Fibroblast of lung (primary cell): ENCODE measurements around the gene MBNL2. TPM values are rescaled to one million over a fixed set of nuclear protein-coding genes. Genes with fewer than 3 reads are reported as not detected.

ENCODE experiments used
- DNase-seq, 2 donors: peaks; one replicate each; pipeline versions ENCODE4 v3.0.0 to v3.0.0-alpha.2; 2010; ENCODE audit warnings: low read depth in 2 of 2
- H2AFZ ChIP-seq: 2 replicates; pipeline ENCODE4 v1.5.1; 2012; ENCODE audit warnings: low read length, control low read depth, inconsistent platforms
- H3K27ac ChIP-seq: 2 replicates; pipeline ENCODE4 v1.5.1; 2011; ENCODE audit warnings: low read length, control low read depth; ENCODE audit not compliant: insufficient read depth
- H3K27me3 ChIP-seq: 2 replicates; pipeline ENCODE4 v1.5.1; 2011; ENCODE audit warnings: mild to moderate bottlenecking, low read length; ENCODE audit not compliant: control insufficient read depth, insufficient read depth
- H3K36me3 ChIP-seq: 2 replicates; pipeline ENCODE4 v1.5.1; 2011; ENCODE audit warnings: low read length; ENCODE audit not compliant: control insufficient read depth, insufficient read depth
- H3K4me1 ChIP-seq: 2 replicates; pipeline ENCODE4 v1.5.1; 2011; ENCODE audit warnings: low read length; ENCODE audit not compliant: control insufficient read depth, insufficient read depth; ENCODE audit errors: extremely low read depth
- H3K4me2 ChIP-seq: 2 replicates; pipeline ENCODE4 v1.5.1; 2011; ENCODE audit warnings: low read length, control low read depth; ENCODE audit not compliant: insufficient read depth; ENCODE audit errors: extremely low read depth
- H3K4me3 ChIP-seq, 4 experiments: fragments of 200-600 bp in 1 of 4; sonication (generic) in 1 of 4; replicated peaks in 1 of 4; 2 replicates each; pipeline ENCODE4 v1.5.1; 2011 to 2016; ENCODE audit warnings: low read length in 4 of 4, low read depth in 3 of 4, mild to moderate bottlenecking in 3 of 4, control low read depth in 2 of 4, inconsistent platforms in 1 of 4, mixed read lengths in 1 of 4; ENCODE audit not compliant: insufficient read depth in 1 of 4; ENCODE audit errors: control extremely low read depth in 1 of 4
- H3K79me2 ChIP-seq: 2 replicates; pipeline ENCODE4 v1.5.1; 2012; ENCODE audit warnings: mild to moderate bottlenecking, low read length, inconsistent platforms; ENCODE audit not compliant: control insufficient read depth, insufficient read depth
- H3K9ac ChIP-seq: 2 replicates; pipeline ENCODE4 v1.5.1; 2011; ENCODE audit warnings: mild to moderate bottlenecking, low read length, control low read depth; ENCODE audit not compliant: insufficient read depth
- H3K9me3 ChIP-seq: 2 replicates; pipeline ENCODE4 v1.5.1; 2012; ENCODE audit warnings: low read depth, low read length; ENCODE audit not compliant: control insufficient read depth, insufficient read depth
- H4K20me1 ChIP-seq: 2 replicates; pipeline ENCODE4 v1.5.1; 2011; ENCODE audit warnings: low read length; ENCODE audit not compliant: control insufficient read depth, insufficient read depth; ENCODE audit errors: extremely low read depth
- CTCF ChIP-seq, 2 donors: IDR thresholded peaks in 1 of 2; conservative IDR thresholded peaks in 1 of 2; 1 replicate in 1 of 2; 2 replicates in 1 of 2; pipeline ENCODE4 v1.5.1; 2011 to 2012; ENCODE audit warnings: low read length in 2 of 2, control low read depth in 1 of 2, inconsistent platforms in 1 of 2, low read depth in 1 of 2, mild to moderate bottlenecking in 1 of 2
- EZH2 ChIP-seq: IDR thresholded peaks from 2 replicates; pipeline ENCODE4 v1.5.1; 2012; ENCODE audit warnings: low read length, control low read depth, mild to moderate bottlenecking; ENCODE audit errors: missing control alignments
- polyA plus RNA-seq, 2 donors: library from polyadenylated mRNA; depleted of rRNA in 1 of 2; stranded (reverse) in 1 of 2; unstranded in 1 of 2; fragments of >200 nt; gene quantifications; 2 replicates each; pipeline ENCODE4 v1.2.1, GENCODE V29; 2011 to 2012; ENCODE audit warnings: missing spikeins in 1 of 2
- total RNA-seq: library from RNA; depleted of rRNA; stranded (reverse); fragments of >200 nt; gene quantifications from 2 replicates; pipeline ENCODE4 v1.2.1, GENCODE V29; 2014

Gene MBNL2
- total and polyA plus RNA-seq, 2 donors (not counting 1 experiment from before 2014, with no cell fraction given) = 48.9 to 61.1 TPM

GRCh38 chr13:97282705-97283104, 60.6 kb downstream of the MBNL2 start:
- Histone ChIP-seq H3K27ac (no peak overlapping the region), H3K4me2 (no peak overlapping the region), H3K9me3 (no peaks in the 10 kb centered on the region), H2AFZ (no peak overlapping the region), H3K36me3 (no peaks in the 10 kb centered on the region), H3K79me2 (peaks cover 65% of the 10 kb centered on the region), H3K9ac (no peak overlapping the region), H4K20me1 (no peaks in the 10 kb centered on the region), H3K27me3 (no peaks in the 10 kb centered on the region), H3K4me3 (no peak overlapping the region), H3K4me1 (peaks cover 14% of the 10 kb centered on the region)
- TF ChIP-seq EZH2 (no peak), CTCF (conservative IDR thresholded peaks at IDR 0.05 in 1 of 2, IDR thresholded peaks at IDR 0.05 in 1 of 2; ENCODE audit: low read depth in 1 of 2, low read length in 2 of 2) (no peak)
- DNase-seq = peak in 1 of 2 donors; percentile 61

GRCh38 chr13:97283888-97284287, 61.8 kb downstream of the MBNL2 start:
- H3K4me2 ChIP-seq = no peak overlapping the region
- H3K27me3 ChIP-seq = no peaks in the 10 kb centered on the region
- TF ChIP-seq CTCF (conservative IDR thresholded peaks at IDR 0.05 in 1 of 2, IDR thresholded peaks at IDR 0.05 in 1 of 2; ENCODE audit: low read depth in 1 of 2, low read length in 2 of 2) (no peak), EZH2 (no peak)
- no peak overlapping the region for H3K9ac ChIP-seq
- no peak for DNase-seq
- no peak overlapping the region for H3K4me3 ChIP-seq
- H3K9me3 ChIP-seq = no peaks in the 10 kb centered on the region
- no peak overlapping the region for H2AFZ ChIP-seq
- H3K27ac ChIP-seq = no peak overlapping the region
- peaks cover 14% of the 10 kb centered on the region for H3K4me1 ChIP-seq
- H4K20me1 ChIP-seq = no peaks in the 10 kb centered on the region
- H3K36me3 ChIP-seq = no peaks in the 10 kb centered on the region
- peaks cover 60% of the 10 kb centered on the region for H3K79me2 ChIP-seq

- Histone ChIP-seq H3K27ac (no peak overlapping the region), H2AFZ (no peak overlapping the region), H3K4me3 (no peak overlapping the region), H3K4me1 (peaks cover 12% of the 10 kb centered on the region), H3K27me3 (no peaks in the 10 kb centered on the region), H3K79me2 (peaks cover 54% of the 10 kb centered on the region), H3K36me3 (no peaks in the 10 kb centered on the region), H3K4me2 (no peak overlapping the region), H3K9me3 (no peaks in the 10 kb centered on the region), H3K9ac (no peak overlapping the region), H4K20me1 (no peaks in the 10 kb centered on the region)
- peak; percentile 21 to 75 for DNase-seq
- TF ChIP-seq CTCF (conservative IDR thresholded peaks at IDR 0.05 in 1 of 2, IDR thresholded peaks at IDR 0.05 in 1 of 2; ENCODE audit: low read depth in 1 of 2, low read length in 2 of 2) (no peak), EZH2 (no peak)
These were observed 62.4 kb downstream of the MBNL2 start for GRCh38 chr13:97284558-97284957.
